Type B pancreatic cell (in vitro differentiated cells): Measurements from ENCODE around the gene LCE1B. TPM values are rescaled to one million over a fixed set of nuclear protein-coding genes. Genes with fewer than 3 reads are reported as not detected.

Experiments used
- DNase-seq: peaks from one replicate; pipeline ENCODE4 v3.0.0; 2021; ENCODE audit warnings: mixed read lengths; ENCODE audit not compliant: unreplicated experiment; ENCODE audit errors: extremely low spot score
- H3K27ac Mint-ChIP-seq: 2 replicates; pipeline ENCODE4 v1.8.0; 2021; ENCODE audit warnings: mild to moderate bottlenecking, mixed read lengths
- H3K27me3 Mint-ChIP-seq: 2 replicates; pipeline ENCODE4 v1.8.0; 2021; ENCODE audit warnings: mixed read lengths
- H3K36me3 Mint-ChIP-seq: 2 replicates; pipeline ENCODE4 v1.8.0; 2021; ENCODE audit warnings: mixed read lengths
- H3K4me1 Mint-ChIP-seq: one replicate; pipeline ENCODE4 v1.8.0; 2021; ENCODE audit warnings: mixed read lengths; ENCODE audit not compliant: unreplicated experiment
- H3K4me3 Mint-ChIP-seq: 2 replicates; pipeline ENCODE4 v1.8.0; 2021; ENCODE audit warnings: mild to moderate bottlenecking, mixed read lengths
- H3K9me3 Mint-ChIP-seq: 2 replicates; pipeline ENCODE4 v1.8.0; 2021; ENCODE audit warnings: mixed read lengths
- CTCF ChIP-seq: fragments of 200-600 bp; sonication (generic); conservative IDR thresholded peaks from 2 replicates; pipeline ENCODE4 v1.5.0; 2021; ENCODE audit warnings: antibody characterized with exemption, mild to moderate bottlenecking
- total RNA-seq: library from RNA; stranded (reverse); gene quantifications from 2 replicates; pipeline ENCODE4 v1.2.1, GENCODE V29; 2021; ENCODE audit warnings: low replicate concordance

LCE1B gene
- total RNA-seq, 1 donor from 2014 or later, result not detected

GRCh38 chr1:152777510-152778137 is 34.1 kb upstream of the LCE1B start:
- Mint-ChIP-seq H3K4me3 (no peak overlapping the region), H3K4me1 (no peaks in the 10 kb centered on the region), H3K36me3 (no peaks in the 10 kb centered on the region), H3K9me3 (peaks cover 4% of the 10 kb centered on the region), H3K27me3 (no peaks in the 10 kb centered on the region), H3K27ac (no peak overlapping the region)
- no peak for DNase-seq
- TF ChIP-seq CTCF, result no peak

GRCh38 chr1:152783095-152783494 is 28.7 kb upstream of the LCE1B start:
- no peak for DNase-seq
- Mint-ChIP-seq H3K27me3 (no peaks in the 10 kb centered on the region), H3K27ac (no peak overlapping the region), H3K36me3 (no peaks in the 10 kb centered on the region), H3K4me3 (no peak overlapping the region), H3K4me1 (no peaks in the 10 kb centered on the region), H3K9me3 (no peaks in the 10 kb centered on the region)
- no peak for TF ChIP-seq CTCF

GRCh38 chr1:152786077-152786476 is 25.7 kb upstream of the LCE1B start, which contains the start of gene LCE1E:
Gene LCE1E (plus strand): TSS chr1:152786257. CDS start chr1:152787300, 1,043 bp downstream.
- no peak for TF ChIP-seq CTCF
- no peak within 1 kb of the TSS for H3K27ac Mint-ChIP-seq
- no peaks in the 10 kb centered on the region for H3K4me1 Mint-ChIP-seq
- H3K27me3 Mint-ChIP-seq, result no peaks in the 10 kb centered on the region
- no peak within 1 kb of the TSS for H3K4me3 Mint-ChIP-seq
- H3K9me3 Mint-ChIP-seq, result no peaks in the 10 kb centered on the region
- DNase-seq, result no peak
- H3K36me3 Mint-ChIP-seq, result no peaks in the 10 kb centered on the region

- no peaks in the 10 kb centered on the region for H3K4me1 Mint-ChIP-seq
- no peaks in the 10 kb centered on the region for H3K27me3 Mint-ChIP-seq
- DNase-seq, result no peak
- H3K36me3 Mint-ChIP-seq, result no peaks in the 10 kb centered on the region
- no peak overlapping the region for H3K27ac Mint-ChIP-seq
- no peak for TF ChIP-seq CTCF
- no peaks in the 10 kb centered on the region for H3K9me3 Mint-ChIP-seq
- H3K4me3 Mint-ChIP-seq, result no peak overlapping the region
Observed at GRCh38 chr1:152795686-152796085, 16.1 kb upstream of the LCE1B start.

GRCh38 chr1:152796421-152796820 is 15.3 kb upstream of the LCE1B start, which contains the start of gene LCE1D:
Gene LCE1D (plus strand): TSS chr1:152796721. CDS start chr1:152797795, 1,074 bp downstream.
- TF ChIP-seq CTCF, result no peak
- no peak for DNase-seq
- Mint-ChIP-seq H3K9me3 (no peaks in the 10 kb centered on the region), H3K27ac (no peak within 1 kb of the TSS), H3K27me3 (no peaks in the 10 kb centered on the region), H3K4me1 (no peaks in the 10 kb centered on the region), H3K36me3 (no peaks in the 10 kb centered on the region), H3K4me3 (no peak within 1 kb of the TSS)

- no peaks in the 10 kb centered on the region for H3K9me3 Mint-ChIP-seq
- no peak overlapping the region for H3K4me3 Mint-ChIP-seq
Observed at GRCh38 chr1:152801333-152801732, 10.4 kb upstream of the LCE1B start.

More at GRCh38 chr1:152801333-152801732, 10.4 kb upstream of the LCE1B start:
- H3K36me3 Mint-ChIP-seq, result no peaks in the 10 kb centered on the region
- TF ChIP-seq CTCF, result no peak
- no peaks in the 10 kb centered on the region for H3K27me3 Mint-ChIP-seq
- H3K27ac Mint-ChIP-seq, result no peak overlapping the region
- DNase-seq, result no peak
- H3K4me1 Mint-ChIP-seq, result no peaks in the 10 kb centered on the region
